Measurements from ENCODE around the gene OR6B1. TPM values are rescaled to one million over a fixed set of nuclear protein-coding genes. Genes with fewer than 3 reads are reported as not detected.

Gene OR6B1
- total RNA-seq, 1 experiment from 2014 or later: not detected

DNA sequence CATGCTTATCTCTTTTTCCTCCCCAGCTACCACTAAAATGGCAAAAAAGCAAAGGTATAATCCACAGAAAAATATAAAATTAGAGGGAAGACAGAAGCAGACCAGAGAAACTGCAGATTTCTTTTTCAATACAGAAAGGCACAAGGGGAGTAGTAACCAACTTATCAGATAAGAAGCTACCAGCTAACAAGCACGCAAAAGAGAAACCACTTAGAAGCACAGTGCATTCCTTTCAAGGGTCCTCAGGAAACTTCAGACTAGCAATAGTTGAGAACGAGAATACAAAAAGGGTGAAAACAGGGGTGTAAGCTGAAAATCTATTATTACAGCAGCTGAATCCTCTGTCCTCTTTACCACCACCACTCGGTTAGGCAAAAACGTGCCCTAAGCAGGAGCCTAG, 38.8 kb downstream of the OR6B1 start:
- H3K36me3 Mint-ChIP-seq (ENCODE audit: insufficient read depth, unreplicated experiment): no peaks in the 10 kb centered on the region
- intact Hi-C loops (cut with micrococcal nuclease; ENCODE audit: unreplicated experiment): no loop called here
- ChIA-PET POLR2A (no interaction called here), CTCF (no interaction called here)
- H3K27me3 Mint-ChIP-seq (ENCODE audit: insufficient read depth, unreplicated experiment): peaks cover 3% of the 10 kb centered on the region
- no peak for DNase-seq
- H3K4me1 Mint-ChIP-seq (ENCODE audit: low read depth, unreplicated experiment): no peaks in the 10 kb centered on the region
- H3K36me3 ChIP-seq (ENCODE audit: control insufficient read depth, insufficient read depth, low read length): no peaks in the 10 kb centered on the region
- H3K4me1 ChIP-seq: no peaks in the 10 kb centered on the region
- H3K9me3 ChIP-seq: no peaks in the 10 kb centered on the region
- H3K27me3 ChIP-seq (replicated peaks; ENCODE audit: control insufficient read depth, insufficient read depth, low read length): no peaks in the 10 kb centered on the region
- BruUV-seq (replicated peaks): no TSS peak
- H3K27ac Mint-ChIP-seq (ENCODE audit: unreplicated experiment): no peak overlapping the region
- H3K9me3 Mint-ChIP-seq (ENCODE audit: unreplicated experiment): no peaks in the 10 kb centered on the region
- no peak for TF ChIP-seq CTCF (IDR thresholded peaks at IDR 0.05; ENCODE audit: insufficient read depth in 1 of 2, low read depth in 1 of 2, low read length in 1 of 2, severe bottlenecking in 1 of 2, unreplicated experiment in 1 of 2)
- no peak overlapping the region for H3K4me3 ChIP-seq (ENCODE audit: low read depth, low read length)
- H3K4me3 Mint-ChIP-seq (ENCODE audit: unreplicated experiment): no peak overlapping the region

DNA sequence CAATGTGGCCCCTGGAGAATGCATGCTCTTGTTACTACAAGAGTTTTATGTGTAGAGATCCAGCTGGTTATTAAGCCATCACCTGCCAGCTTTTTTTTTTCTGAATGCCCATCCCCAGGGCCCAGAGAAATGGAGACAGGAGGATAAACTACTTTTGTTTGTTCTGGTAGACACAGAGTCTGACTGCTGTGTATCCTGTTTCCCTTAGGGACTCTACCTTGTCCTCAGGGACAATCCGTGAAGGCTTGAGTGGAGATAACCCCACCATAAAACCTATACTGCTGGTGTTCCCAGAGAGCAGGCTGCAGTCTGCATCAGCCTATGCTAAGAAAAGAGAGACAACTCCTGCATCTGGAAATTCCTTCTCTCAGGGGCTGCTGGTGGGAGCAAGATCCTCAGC, 48.5 kb downstream of the OR6B1 start, which contains the start of gene OR2A5:
OR2A5 (plus strand) TSS at position 301 of the 400 bp plus-strand sequence. CDS start 1,454 bp downstream, outside the sequence.
- no peak within 1 kb of the TSS for H3K4me3 ChIP-seq (ENCODE audit: low read depth, low read length)
- no peak within 1 kb of the TSS for H3K27ac Mint-ChIP-seq (ENCODE audit: unreplicated experiment)
- no peaks in the 10 kb centered on the region for H3K27me3 Mint-ChIP-seq (ENCODE audit: insufficient read depth, unreplicated experiment)
- no peak within 1 kb of the TSS for H3K4me3 Mint-ChIP-seq (ENCODE audit: unreplicated experiment)
- no peaks in the 10 kb centered on the region for H3K36me3 ChIP-seq (ENCODE audit: control insufficient read depth, insufficient read depth, low read length)
- no peaks in the 10 kb centered on the region for H3K36me3 Mint-ChIP-seq (ENCODE audit: insufficient read depth, unreplicated experiment)
- no peaks in the 10 kb centered on the region for H3K27me3 ChIP-seq (replicated peaks; ENCODE audit: control insufficient read depth, insufficient read depth, low read length)
- intact Hi-C loops (cut with micrococcal nuclease; ENCODE audit: unreplicated experiment): no loop called here
- no peaks in the 10 kb centered on the region for H3K9me3 ChIP-seq
- no TSS peak for BruUV-seq (replicated peaks)
- H3K4me1 ChIP-seq: no peaks in the 10 kb centered on the region
- POLR2A ChIA-PET: no interaction called here
- TF ChIP-seq CTCF (IDR thresholded peaks at IDR 0.05; ENCODE audit: insufficient read depth in 1 of 2, low read depth in 1 of 2, low read length in 1 of 2, severe bottlenecking in 1 of 2, unreplicated experiment in 1 of 2): no peak
- H3K9me3 Mint-ChIP-seq (ENCODE audit: unreplicated experiment): no peaks in the 10 kb centered on the region
- CTCF ChIA-PET: interaction anchor here (1.8 kb wide), 1 partner anchor 79 kb away, joined by 10 read pairs; no protein-coding TSS in a partner anchor
- H3K4me1 Mint-ChIP-seq (ENCODE audit: low read depth, unreplicated experiment): peaks cover 12% of the 10 kb centered on the region
- DNase-seq: no peak

- H3K9me3 Mint-ChIP-seq (ENCODE audit: unreplicated experiment): no peaks in the 10 kb centered on the region
- H3K4me3 Mint-ChIP-seq (ENCODE audit: unreplicated experiment): no peak overlapping the region
- no TSS peak for BruUV-seq (replicated peaks)
- no peak overlapping the region for H3K4me3 ChIP-seq (ENCODE audit: low read depth, low read length)
- H3K27me3 ChIP-seq (replicated peaks; ENCODE audit: control insufficient read depth, insufficient read depth, low read length): no peaks in the 10 kb centered on the region
- no peak overlapping the region for H3K27ac Mint-ChIP-seq (ENCODE audit: unreplicated experiment)
- ChIA-PET CTCF (no interaction called here), POLR2A (no interaction called here)
- no peak for DNase-seq
- no peaks in the 10 kb centered on the region for H3K27me3 Mint-ChIP-seq (ENCODE audit: insufficient read depth, unreplicated experiment)
- no peaks in the 10 kb centered on the region for H3K36me3 Mint-ChIP-seq (ENCODE audit: insufficient read depth, unreplicated experiment)
- H3K36me3 ChIP-seq (ENCODE audit: control insufficient read depth, insufficient read depth, low read length): no peaks in the 10 kb centered on the region
- no peak for TF ChIP-seq CTCF (IDR thresholded peaks at IDR 0.05; ENCODE audit: insufficient read depth in 1 of 2, low read depth in 1 of 2, low read length in 1 of 2, severe bottlenecking in 1 of 2, unreplicated experiment in 1 of 2)
- no peaks in the 10 kb centered on the region for H3K9me3 ChIP-seq
- H3K4me1 ChIP-seq: no peaks in the 10 kb centered on the region
- intact Hi-C loops (cut with micrococcal nuclease; ENCODE audit: unreplicated experiment): no loop called here
- peaks cover 12% of the 10 kb centered on the region for H3K4me1 Mint-ChIP-seq (ENCODE audit: low read depth, unreplicated experiment)
Observed at GRCh38 chr7:144049491-144049890, 49.4 kb downstream of the OR6B1 start.

Measured in Caco-2 (cell line).